GM12872 (cell line): ENCODE measurements around the gene KCNE1.

Experiments used
- TF ChIP-seq, protein P1 (sequence below): IDR thresholded peaks from 3 replicates; pipeline ENCODE4 v1.5.1; 2011; ENCODE audit warnings: low read depth, mild to moderate bottlenecking, low read length, moderate library complexity; ENCODE audit not compliant: insufficient read depth

Gene KCNE1

DNA sequence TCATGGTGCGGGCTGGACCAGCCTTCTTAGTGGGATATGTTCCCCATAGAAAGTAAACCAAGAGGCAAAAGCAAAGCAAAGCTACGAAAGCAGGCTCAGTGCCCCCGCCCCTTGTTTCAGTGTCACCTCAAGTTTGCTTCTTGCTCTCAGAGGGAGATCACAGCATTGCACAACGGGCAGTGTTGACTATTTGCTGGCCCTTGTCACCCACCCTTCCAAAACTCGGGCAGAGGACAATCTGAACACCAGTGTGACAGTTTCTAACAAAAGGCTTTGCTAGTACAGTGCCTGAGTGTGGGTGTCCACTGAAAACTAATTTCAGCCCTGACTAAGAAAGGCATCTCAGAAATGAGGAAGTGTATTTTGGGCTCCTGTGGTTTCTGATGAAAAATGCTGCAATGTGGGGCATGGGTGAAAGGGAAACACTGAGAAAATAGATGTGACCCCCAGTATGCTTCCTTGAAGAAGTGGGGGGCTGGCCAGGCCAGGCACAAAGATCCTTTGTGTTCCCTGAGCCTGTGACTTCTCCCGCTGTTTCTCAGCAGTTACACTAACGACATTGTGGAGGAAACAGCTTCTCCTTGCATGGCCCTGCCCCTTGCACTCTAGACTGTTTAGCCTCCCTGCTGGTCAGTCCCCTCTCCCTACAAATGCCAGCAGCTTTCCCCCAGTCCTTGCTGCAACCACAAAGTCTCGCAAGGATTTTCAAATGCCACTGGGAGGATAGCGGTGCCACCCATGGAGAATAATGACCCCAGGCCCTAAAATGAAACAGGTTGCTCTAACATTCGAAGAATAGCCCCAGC is 33.3 kb upstream of the KCNE1 start:
- TF ChIP-seq, protein P1, sequence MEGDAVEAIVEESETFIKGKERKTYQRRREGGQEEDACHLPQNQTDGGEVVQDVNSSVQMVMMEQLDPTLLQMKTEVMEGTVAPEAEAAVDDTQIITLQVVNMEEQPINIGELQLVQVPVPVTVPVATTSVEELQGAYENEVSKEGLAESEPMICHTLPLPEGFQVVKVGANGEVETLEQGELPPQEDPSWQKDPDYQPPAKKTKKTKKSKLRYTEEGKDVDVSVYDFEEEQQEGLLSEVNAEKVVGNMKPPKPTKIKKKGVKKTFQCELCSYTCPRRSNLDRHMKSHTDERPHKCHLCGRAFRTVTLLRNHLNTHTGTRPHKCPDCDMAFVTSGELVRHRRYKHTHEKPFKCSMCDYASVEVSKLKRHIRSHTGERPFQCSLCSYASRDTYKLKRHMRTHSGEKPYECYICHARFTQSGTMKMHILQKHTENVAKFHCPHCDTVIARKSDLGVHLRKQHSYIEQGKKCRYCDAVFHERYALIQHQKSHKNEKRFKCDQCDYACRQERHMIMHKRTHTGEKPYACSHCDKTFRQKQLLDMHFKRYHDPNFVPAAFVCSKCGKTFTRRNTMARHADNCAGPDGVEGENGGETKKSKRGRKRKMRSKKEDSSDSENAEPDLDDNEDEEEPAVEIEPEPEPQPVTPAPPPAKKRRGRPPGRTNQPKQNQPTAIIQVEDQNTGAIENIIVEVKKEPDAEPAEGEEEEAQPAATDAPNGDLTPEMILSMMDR, result no peak

- TF ChIP-seq, protein P1, result peak; percentile 64
Observed at GRCh38 chr21:34544032-34544496, 32.1 kb upstream of the KCNE1 start.

GRCh38 chr21:34543017-34543416 is 31.0 kb upstream of the KCNE1 start:
- TF ChIP-seq, protein P1, result no peak

- TF ChIP-seq, protein P1, result no peak
Observed at GRCh38 chr21:34540206-34540605, 28.2 kb upstream of the KCNE1 start.

DNA sequence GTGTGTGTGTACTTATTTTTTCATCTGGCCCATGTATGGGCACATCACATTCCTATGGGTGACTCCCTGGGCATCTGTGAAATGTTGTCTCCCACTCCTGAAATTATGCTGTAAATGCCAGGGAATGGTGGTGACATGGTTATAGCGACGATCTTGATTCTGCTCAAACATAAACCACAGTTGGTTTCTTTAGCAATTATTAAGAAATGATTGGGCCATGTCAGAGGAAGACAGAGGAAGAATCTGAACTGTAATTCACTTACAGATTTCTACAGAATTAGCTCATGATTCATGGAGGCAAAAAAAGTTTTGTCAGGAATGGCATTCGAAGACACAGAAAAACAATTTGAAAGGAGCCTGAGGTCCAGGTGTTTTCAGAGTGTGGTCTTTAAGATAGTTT is 25.8 kb upstream of the KCNE1 start:
- TF ChIP-seq, protein P1, result no peak

GRCh38 chr21:34536820-34537219 is 24.8 kb upstream of the KCNE1 start:
- TF ChIP-seq, protein P1, result no peak

DNA sequence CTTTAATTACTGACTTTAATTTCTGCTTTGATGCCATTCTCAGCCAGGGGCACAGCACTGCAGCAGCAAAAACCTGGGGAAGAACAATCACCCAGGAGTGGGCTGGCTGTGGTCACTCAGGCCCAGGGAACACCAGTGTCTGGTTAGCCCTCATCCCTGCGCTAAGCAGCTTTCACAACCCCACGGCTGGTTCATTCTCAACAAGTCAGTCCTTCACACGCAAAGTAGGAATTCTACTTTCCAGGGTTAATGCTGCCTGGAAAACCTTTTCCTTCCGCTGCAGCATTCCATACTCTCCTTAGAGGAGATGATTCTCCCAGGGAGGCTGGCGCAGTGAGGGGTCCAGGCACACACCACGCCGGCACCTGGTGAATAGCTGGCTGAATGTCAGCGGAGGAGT is 24.3 kb upstream of the KCNE1 start:
- TF ChIP-seq, protein P1, result no peak
